GM12891 (cell line): ENCODE results near the gene COL1A1.

Experiments
- DNase-seq: peaks from one replicate; pipeline ENCODE4 v3.0.0; 2011; ENCODE audit warnings: low spot score; ENCODE audit not compliant: insufficient read length
- FAIRE-seq: peaks from 2 replicates; lab custom pipeline; 2011; peaks lifted over from hg19 to GRCh38; lab: Jason Lieb, UNC
- PAX5 ChIP-seq: IDR thresholded peaks from 2 replicates; pipeline ENCODE4 v1.6.1; 2011; ENCODE audit warnings: low read length, moderate library complexity, mild to moderate bottlenecking; ENCODE audit not compliant: insufficient read depth, severe bottlenecking
- POLR2A ChIP-seq: IDR thresholded peaks from 2 replicates; pipeline ENCODE4 v1.6.1; 2011; ENCODE audit warnings: low read depth, low read length, control low read depth
- POLR2AphosphoS5 ChIP-seq: IDR thresholded peaks from 2 replicates; pipeline ENCODE4 v1.6.1; 2011; ENCODE audit warnings: low read depth, low read length, control low read depth
- POU2F2 ChIP-seq: IDR thresholded peaks from 2 replicates; pipeline ENCODE4 v1.6.1; 2011; ENCODE audit warnings: low read depth, mild to moderate bottlenecking, control low read depth, low read length, moderate library complexity
- SPI1 ChIP-seq: IDR thresholded peaks from 2 replicates; pipeline ENCODE4 v1.6.1; 2011; ENCODE audit warnings: low read depth, low read length, control low read depth
- TAF1 ChIP-seq: IDR thresholded peaks from 2 replicates; pipeline ENCODE4 v1.6.1; 2011; ENCODE audit warnings: low read depth, low read length, control low read depth

Gene COL1A1

DNA sequence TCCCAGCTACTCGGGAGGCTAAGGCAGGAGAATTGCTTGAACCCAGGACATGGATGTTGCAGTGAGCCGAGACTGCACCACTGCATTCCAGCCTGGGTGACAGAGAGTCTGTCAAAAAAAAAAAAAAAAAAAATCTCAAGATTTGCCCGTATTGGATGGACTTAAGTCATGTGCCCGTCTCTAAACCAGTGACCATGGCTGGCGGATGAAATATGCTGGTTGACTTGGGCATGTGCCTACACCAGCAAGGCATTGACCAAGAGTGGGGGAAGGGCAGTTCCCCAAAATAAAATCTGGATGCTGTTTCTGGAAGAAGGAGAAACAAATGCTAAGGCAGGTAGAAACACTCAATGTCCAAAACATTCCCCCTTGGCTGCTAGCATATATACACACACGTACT is 21.5 kb upstream of the COL1A1 start:
- FAIRE-seq = no peak
- no peak for TF ChIP-seq SPI1
- no peak for TF ChIP-seq PAX5
- no peak for DNase-seq

- no peak for DNase-seq
- no peak for TF ChIP-seq POLR2AphosphoS5
- TF ChIP-seq TAF1 = no peak
- no peak for TF ChIP-seq SPI1
- TF ChIP-seq POLR2A = no peak
- no peak for FAIRE-seq
These were observed 20.6 kb upstream of the COL1A1 start for GRCh38 chr17:50221864-50222545.

- TF ChIP-seq SPI1 (peak; percentile 52), POU2F2 (no peak)
- DNase-seq (no peak), FAIRE-seq (peak; percentile 79)
These were observed 19.9 kb upstream of the COL1A1 start for GRCh38 chr17:50221266-50221863.

- TF ChIP-seq POU2F2 (no peak), POLR2A (no peak), PAX5 (no peak), TAF1 (no peak), SPI1 (no peak), POLR2AphosphoS5 (no peak)
- no peak for DNase-seq
- no peak for FAIRE-seq
These were observed 19.4 kb upstream of the COL1A1 start for GRCh38 chr17:50220811-50221210.

DNA sequence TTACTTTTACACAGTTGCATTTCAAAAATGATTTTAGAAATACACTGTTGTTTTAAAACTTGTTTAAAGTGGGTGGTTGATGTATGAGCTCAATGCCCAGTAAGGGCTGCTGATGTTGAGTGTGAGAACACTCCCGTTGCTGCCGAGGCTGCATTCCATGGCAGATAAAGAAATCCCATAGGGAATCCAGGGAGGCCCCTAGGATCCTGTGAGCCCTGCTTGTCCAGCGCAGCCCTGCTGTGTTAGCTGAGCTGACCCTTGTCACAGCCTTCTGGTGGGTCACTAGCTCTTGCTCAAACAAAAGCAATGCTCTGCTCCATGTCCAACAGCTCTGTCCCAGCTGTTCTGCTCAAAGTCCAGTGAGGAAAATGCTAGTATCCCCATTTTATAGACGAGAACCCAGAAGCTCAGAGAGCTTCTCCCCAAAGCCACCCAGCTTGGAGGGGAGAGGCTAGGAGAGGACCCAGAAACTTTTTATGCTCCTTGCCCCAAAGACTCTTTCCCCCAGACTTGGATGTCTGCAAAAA is 18.6 kb upstream of the COL1A1 start:
- TF ChIP-seq POLR2A = no peak
- TF ChIP-seq PAX5 = no peak
- no peak for TF ChIP-seq POU2F2
- TF ChIP-seq TAF1 = no peak
- TF ChIP-seq POLR2AphosphoS5 = no peak
- no peak for TF ChIP-seq SPI1
- DNase-seq (no peak), FAIRE-seq (no peak)

DNA sequence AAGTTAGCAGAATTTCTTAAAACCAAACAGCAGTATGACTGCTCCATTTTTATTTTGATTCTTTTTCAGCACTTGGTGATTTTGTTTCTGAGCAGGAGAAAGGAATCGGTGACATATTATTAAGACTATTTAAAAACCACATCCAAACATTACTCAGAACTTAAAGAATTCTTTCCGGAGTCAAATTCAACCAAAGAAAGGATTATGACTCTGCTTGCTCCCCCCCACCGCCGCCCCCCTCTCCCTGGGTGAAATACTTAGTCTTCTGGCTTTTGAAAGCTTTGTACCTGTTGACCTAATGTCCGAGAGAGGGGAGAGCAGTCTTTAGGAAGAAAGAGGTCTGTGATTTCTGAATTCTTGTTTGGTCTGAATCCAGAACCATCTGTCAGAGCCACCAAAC is 17.9 kb upstream of the COL1A1 start:
- no peak for FAIRE-seq
- TF ChIP-seq PAX5 (no peak), SPI1 (no peak), POU2F2 (no peak), POLR2A (no peak), POLR2AphosphoS5 (no peak), TAF1 (no peak)
- no peak for DNase-seq

- FAIRE-seq (peak; percentile 84), DNase-seq (no peak)
- no peak for TF ChIP-seq TAF1
- TF ChIP-seq SPI1 = peak; percentile 72
These were observed 17.4 kb upstream of the COL1A1 start for GRCh38 chr17:50218771-50219315.

DNA sequence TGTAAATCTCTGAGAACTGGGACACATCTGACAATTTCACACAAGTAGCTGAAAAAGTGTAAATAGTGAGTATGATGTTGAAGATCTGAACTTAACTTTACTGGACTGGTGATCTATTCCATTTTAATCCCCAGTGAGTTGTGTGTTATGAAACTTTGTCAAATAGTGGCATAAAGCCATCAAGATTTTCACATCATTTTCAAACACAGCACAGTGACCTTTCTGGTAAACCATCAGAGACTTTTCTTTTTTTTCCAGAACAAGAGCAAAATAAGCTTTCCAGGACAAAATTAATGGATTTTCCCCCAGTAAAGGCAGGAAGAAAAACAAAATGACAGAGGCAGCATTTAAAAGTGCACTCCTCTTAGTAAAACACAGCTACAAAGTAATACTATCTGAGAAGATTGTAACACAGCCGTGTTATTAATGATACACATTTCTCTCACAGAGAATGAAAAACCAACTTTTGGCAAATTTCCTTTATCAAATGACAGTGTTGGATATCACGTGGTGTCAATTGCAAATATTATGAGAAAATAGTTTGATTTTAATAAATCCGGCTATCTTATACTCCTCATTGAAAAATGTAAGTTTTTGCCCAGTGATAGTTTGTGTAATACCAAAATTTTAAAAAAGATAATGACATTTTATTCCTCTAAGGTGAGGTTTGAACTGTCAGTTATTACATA is 16.8 kb upstream of the COL1A1 start:
- no peak for DNase-seq
- FAIRE-seq = no peak
- TF ChIP-seq POLR2AphosphoS5 = no peak

DNA sequence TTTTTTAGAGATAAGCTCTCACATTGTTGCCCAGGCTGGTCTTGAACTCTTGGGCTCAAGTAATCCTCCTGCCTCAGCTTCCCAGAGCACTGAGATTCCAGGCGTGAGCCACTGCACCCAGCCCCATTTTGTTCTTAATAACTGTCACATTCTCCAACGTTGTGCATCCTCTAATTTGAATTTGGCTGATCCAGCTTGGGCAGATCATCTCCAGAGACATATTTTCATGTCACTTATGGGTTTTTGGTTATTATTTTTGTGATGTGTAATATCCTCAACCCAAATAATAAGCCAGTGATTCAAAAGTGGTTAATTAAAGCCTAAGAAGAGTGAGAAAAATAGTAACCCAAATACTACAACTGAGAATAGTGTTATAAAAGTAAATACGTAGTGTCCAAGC is 16.2 kb upstream of the COL1A1 start:
- FAIRE-seq (no peak), DNase-seq (no peak)
- TF ChIP-seq TAF1 (no peak), POLR2AphosphoS5 (no peak), PAX5 (no peak), SPI1 (no peak), POU2F2 (no peak)

GRCh38 chr17:50214976-50215760 is 13.7 kb upstream of the COL1A1 start:
- TF ChIP-seq POLR2AphosphoS5 = no peak
- no peak for TF ChIP-seq TAF1
- no peak for TF ChIP-seq SPI1
- TF ChIP-seq PAX5 = no peak
- TF ChIP-seq POU2F2 = no peak
- no peak for TF ChIP-seq POLR2A
- FAIRE-seq = no peak
- no peak for DNase-seq
